ENCODE results near the gene DDI1.
"Not testable (repeated sequence)": the region's sequence is repeated elsewhere in the genome, so short reads cannot be mapped to it uniquely, and the experiment has no call there.

Gene DDI1

DNA sequence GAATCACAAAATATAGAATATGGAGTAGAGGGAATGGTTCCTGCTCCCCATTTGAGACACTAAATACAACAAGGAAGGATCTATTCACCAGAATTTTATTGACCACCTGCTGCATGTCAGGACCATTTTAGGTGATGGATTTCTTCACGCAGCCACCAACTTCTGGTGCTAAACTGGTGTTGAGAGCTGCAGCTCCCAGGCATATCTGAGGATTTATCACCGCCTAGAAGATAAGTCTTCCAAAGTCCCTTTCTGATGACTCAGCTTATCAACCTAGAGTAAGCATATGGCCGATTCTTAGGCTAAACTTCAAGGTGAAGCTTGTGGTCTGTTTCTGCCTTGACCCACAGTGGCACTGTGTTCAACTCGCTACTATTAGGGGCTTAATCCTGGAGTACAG lies 6.7 kb downstream of the DDI1 start:
- DNase-seq = no peak

DNA sequence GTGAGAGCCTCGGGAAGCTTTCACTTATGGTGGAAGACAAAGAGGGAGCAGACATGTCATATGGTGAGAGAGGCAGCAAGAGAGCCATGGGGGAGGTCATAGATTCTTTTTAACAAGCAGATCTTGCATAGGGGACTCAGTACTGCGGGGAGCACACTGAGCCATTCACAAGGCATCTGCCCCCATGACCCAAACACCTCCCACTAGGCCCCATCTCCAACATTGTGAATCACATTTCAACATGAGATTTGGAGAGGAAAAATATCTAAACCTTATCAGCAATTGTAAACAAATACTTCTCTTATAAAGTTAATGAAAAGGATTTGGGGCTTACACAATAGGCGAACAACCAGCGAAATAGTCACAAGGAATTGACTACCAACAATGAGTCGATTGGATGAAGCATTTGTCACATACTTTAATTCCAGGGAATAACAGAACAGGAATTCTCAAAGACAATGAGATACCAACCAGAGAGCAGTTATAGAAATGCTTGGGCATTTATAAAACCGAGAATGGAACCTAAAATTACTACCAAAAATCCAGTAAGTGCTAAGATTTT lies 7.3 kb downstream of the DDI1 start:
- no peak for DNase-seq

DNA sequence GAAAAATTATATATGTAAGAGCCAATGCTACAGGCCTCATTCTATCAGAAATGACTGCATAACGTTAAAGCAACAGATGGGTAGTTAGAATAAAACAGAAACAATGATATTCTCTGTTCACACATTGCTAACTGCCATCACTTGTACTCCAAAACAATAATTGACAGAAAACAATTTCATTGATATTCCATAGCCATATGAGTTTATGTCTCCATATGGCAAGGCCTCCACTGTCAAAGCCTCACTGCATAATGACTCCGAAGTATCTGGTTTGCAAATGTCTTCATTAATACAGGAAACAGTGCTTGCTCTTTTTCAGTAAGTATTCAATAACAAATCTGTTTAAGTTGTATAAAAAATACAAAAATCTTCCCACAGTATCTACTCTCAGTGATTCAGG lies 9.9 kb downstream of the DDI1 start:
- DNase-seq = no peak

DNA sequence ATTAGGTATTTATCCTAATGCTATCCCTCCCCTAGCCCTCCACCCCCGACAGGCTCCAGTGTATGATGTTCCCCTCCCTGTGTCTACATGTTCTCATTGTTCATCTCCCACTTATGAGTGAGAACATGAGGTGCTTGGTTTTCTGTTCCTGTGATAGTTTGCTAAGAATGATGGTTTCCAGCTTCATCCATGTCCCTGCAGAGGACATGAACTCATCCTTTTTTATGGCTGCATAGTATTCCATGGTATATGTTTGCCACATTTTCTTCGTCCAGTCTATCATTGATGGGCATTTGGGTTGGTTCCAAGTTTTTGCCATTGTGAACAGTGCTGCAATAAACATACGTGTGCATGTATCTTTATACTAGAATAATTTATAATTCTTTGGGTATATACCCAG lies 10.4 kb downstream of the DDI1 start:
- not testable (repeated sequence) for DNase-seq

DNA sequence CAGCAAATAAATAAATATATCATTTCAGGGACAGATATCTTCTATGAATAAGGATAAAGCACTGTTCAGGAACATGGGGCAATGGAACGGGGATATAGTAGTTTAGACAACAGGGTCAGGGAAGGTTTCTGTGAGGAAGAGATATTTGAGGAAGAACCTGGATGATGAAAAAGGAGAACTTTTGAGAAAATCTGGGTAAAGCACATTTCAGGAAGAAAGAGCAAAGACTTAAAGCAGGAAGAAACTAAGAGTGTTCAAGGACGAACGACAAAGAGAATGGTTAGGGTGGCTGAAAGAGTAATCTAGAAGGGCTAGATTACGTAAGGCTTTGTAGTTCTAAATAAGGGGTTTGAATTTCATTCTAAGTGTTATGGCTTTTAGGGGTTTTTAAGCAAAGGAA lies 12.7 kb downstream of the DDI1 start:
- DNase-seq = no peak

DNA sequence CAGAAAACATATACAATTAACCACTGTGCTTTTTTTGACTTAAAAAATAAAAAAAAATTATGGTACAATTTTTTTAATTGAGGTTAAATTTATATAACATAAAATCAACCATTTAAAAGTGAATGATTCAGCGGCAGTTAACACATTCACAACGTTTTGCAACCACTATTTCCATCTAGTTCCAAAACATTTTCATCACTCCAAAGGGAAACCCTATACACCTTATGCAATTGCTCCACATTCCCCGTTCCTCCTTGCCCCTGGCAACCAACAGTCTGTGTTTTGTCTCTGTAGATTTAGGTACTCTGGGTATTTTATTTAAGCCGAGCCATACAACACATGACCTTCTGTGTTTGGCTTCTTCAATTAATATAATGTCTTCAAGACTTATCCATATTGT lies 15.3 kb downstream of the DDI1 start:
- DNase-seq = no peak

DNA sequence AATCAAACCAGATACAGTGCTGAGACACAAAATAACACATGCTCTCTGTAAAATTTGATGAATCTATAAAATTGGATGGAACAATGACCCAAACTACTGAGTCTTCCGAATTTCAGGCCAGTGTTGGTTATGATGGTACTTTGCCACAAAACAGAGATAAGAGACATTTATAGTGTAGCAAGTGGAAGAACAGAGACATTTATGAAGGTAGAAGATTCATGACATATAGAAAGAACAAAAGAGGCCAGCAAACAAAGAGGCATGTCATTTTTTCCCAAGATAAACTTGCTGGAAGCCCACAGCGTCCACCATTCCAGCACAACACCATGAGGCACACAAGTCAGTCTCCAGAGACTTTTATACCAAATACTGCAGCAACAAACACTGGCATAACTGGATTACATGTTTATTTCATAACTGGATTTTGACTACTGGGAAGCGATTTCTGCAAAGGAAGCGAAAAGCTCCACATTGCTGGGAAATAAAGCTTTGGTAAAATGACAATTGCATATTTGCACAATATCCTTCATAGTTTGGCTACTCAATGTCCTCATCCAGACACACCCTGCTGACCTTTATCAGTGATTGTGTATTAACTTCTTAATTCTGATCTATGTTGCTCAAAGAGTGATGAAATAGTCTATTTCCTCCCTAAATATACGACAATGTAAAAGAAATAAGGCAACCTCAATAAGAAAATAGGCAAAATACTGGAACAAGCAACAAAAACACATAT lies 17.5 kb downstream of the DDI1 start:
- no peak for DNase-seq

DNA sequence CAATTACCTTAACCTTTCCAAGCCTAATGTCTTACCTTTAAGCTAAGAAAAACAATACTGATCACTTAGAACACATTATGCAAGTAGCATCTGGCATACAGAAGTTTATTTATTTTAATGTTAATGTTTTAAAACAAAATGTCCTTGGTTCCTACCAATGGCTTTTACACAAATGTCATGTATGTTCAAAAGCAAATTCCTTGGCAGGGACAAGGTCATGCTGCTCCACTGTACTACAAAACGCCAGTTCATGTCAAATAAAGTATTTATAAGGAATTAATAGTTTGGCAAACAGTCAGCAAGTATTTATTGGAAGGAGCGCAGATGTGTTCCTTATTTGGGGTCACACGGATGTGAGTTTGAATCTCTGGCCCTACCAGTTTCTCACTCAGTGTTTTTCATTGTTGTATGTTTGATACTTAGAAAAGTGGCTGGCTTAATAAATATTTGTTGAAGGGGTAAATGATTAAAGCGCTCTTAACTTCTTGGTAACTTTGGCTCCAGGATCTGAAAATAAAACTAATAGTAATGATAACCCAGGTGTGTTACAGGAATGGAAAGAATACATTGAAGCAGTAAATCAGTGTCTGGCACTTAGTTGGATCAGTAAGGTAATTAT lies 18.6 kb downstream of the DDI1 start:
- DNase-seq = no peak

DNA sequence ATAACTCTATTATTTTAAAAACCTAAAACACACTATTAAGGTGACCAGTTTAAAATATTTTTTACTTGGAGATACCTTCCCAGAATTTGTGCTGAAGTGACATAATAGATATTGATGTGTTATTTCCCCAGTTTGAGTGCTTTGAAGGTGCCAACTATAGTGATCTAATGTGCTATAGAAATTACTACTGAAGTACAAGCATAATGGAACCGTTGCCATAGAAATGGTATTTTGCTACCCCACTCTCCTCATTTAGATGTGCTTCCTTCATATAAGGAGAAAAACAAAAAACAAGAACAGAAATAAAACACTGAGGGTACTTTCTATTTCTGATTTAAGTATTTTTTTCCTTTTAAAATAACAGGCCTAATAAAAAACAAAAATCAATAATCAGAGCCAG lies 19.2 kb downstream of the DDI1 start:
- no peak for DNase-seq

DNA sequence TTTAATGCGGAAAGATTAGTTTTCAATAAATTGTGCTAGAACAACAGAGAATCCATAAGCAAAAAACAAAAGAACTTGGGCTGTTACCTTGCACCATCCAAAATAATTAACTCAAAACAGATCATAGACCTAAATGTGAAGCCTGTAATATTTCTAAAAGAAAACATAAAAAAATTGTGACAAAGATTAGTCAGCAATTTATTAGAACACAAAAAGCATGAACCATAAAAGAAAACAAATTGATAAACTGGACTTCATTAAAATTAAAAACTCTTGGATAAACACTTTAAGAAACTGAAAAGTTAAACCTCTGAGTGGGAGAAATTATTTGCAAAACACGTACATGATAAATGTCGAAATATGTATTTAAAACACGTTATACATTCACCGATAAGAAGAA lies 21.5 kb downstream of the DDI1 start:
- no peak for DNase-seq

DNA sequence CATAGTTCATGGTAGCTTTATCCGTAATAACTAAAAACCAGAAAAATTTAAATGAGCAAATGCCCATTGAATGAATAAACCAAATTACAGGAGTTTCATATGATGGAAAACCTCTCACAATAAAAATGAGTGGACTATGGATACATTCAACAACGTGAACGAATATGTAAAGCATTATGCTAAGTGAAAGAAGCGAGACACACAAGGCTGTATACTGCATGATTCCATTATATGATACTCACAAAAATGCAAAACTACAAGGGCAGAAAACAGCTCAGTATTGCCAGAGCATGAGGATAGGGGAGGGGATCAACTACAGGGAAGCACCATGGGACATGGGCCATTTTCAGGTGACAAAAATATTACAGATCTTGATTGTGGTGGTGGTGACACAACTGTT lies 22.2 kb downstream of the DDI1 start:
- DNase-seq = no peak

DNA sequence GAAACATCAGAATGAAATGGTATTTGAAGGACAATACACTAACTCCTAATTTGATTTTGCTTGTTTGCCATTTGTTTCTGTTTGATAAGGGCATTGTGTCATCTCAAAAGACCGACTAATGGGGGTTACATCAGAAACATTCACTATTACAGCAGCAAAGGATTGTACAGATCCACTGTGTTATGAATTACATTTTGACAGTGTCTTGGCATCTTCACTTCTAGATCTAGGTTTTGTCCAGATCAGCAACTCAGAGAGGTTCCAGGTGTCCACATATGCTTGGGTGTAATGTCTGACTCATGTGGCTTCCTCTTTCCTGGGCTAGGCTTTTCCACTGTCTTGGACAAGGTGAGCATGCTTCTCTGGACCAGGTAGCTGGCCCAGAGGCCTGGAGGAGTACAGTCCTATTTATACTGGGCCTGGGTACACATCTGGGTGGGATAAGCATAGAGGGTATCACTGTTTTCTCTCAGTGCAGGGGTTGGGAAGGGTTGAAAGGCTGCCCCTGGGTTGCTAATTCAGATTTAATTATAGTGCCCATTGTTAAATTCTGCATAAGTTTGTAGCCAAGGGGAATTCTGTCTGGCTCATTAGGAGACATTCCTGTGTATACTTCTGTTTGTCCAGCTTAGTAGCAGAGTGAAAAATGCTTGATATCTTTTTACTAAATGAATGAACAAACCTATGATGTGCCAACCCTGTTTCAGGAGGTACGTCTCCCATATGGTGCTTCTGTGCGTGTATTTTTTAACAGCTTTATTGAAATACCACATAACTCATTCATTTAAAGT lies 23.8 kb downstream of the DDI1 start:
- no peak for DNase-seq

DNA sequence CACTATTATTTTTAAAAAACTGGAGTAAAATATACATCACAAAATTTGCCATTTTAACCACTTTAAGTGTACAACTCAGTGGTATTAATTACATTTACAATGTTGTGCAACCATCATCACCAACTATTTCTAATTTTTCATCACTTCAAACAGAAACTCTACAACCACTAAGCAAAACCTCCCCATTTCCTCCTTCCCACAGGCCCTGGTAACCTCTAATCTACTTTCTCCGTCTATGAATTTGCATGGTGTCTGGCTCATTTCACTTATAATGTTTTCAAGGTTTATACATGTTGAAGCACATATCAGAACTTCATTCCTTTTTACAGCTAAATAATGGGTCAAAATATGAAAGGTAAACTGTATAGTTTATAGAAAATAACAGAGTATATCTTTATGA lies 24.4 kb downstream of the DDI1 start:
- DNase-seq = no peak

DNA sequence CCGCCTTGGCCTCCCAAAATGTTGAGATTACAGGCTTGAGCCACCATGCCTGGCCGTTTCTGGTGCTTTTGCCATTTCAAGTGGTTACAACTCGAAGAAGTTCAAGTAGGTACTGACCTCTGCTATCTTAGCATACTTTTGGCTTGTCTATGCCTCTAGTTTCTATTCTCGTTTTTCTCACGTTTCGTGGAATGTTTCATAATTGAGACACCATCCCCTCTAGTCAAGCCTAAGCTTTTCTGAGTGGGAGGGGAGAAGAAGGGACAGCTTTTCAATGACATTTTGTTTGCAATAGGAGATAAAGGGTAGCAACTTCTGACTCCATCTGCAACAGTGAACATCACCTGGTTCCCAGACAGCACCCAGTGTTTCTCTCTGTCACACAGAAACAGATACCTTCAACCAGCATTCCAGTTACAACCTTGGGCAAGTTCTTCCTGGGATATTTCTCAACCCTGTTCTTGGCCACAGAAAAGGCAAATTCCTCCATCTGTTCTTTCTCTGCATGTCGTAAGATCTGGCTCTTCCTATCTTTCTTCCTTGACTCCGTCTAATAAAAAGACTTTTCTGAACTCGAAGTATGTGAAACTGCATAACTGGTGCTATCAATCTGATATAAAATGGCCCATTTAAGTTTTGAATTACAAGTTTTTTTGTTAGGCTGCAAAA lies 25.5 kb downstream of the DDI1 start:
- DNase-seq = no peak

DNA sequence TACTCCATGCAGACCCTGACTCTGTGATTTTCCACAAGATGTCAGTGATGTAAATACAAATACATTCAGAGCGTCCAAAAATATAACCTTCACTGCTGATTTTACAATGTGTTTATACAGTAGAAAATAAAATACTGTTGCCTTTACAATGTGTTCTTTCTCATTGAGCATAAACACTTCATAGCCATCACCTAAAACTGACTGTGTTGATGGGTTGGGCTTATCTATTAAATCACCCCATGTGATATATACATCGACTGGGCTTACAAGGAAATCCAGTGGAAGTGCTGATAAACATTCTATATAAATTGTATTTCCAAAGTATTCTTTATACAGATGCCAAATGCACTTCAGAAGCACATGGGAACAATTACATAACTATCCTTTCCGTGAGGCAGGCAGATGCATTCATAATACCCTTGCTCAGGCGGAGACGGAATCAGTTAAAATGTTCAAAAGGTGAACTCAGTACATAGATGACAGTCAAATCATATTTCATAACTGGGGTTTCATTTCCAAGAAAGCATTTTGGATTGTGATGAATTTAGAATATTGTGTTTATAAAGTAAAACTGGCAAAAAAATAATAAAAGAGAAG lies 27.7 kb downstream of the DDI1 start:
- DNase-seq = no peak

DNA sequence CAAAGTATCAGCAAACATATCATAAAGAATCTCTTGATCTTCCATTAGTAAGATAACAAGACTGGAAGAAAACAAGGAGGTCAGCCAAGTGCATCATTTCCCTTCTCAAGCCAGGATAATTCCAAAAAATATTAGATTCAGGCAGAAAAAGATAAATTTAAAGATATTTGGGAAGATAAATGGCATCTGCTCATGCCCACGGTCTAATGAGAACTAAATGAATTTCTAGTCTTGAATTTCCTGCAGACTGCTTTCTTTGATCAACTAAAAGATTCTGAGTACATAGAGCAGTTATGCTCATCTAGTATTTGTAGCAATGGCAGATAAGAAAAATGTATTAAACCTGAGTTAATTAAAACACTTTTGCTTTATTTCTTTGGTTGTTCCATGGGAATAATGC lies 31.1 kb downstream of the DDI1 start:
- no peak for DNase-seq

DNA sequence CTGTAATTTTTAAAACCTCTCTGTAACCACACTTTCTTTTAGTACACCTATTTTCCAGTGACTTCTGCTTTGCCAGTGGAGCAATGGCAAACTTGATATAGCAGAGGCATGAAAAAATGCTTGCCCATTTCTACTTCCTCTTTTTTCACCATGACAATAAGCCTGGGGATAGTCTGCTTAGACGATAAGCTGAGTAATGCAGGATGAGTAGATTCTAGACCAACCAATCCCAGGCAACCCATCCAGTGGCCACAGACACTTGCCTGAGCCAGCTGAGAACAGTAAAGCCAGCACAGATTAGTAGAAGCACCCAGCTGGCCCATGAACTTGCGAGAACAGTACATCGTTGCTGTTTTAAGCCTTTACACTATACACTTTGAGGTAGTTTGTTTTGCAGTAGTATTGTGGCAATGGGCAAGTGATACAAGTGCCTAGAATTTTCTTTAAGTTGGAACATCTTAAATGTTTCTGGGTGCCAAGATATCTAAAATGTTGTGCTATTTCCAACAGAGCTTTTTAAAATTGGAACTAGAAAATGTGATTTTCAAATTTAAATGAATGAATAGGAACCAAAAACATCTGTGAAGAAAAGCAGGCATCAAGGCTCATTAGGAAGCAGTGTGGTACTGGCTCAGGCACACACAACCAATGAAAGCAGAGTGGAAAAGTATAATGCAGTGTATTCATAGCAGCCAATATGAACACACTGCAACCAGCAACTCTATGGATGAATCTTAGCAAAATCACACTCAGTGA lies 37.7 kb downstream of the DDI1 start:
- no peak for DNase-seq

DNA sequence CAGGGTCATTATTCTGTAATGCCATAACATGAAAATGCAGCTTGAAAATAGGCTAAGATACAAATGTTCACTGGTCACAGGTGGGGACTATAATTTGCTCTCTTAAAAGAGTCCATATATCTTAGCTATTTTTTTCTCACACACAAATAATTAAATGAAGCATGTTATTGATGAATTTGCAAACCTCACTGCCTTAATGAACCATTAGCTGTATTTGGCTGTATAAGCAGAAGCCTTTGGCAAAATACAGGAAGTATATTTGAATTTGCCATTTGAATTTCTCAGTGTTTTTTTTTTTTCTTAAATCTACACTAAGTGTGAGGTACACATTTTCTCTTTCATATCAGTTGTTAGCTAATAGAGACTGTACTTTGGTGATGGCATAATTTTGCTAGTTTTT lies 38.7 kb downstream of the DDI1 start:
- no peak for DNase-seq

DNA sequence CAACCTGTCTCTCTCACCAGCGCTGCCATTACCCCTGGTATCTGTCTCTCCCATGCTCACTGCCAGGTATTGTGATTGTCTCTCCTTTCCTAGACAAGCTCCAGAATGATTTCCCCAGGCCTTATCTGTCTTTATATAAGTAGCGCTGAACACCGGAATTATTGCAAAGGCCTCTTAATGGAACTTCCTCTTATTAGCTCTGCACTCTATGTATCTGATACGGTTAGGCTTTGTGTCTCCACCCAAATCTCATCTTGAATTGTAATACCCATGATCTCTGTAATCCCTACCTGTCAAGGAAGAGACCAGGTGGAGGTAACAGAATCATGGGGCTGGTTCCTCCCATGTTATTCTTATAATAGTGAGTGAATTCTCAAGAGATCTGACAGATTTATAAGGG lies 39.3 kb downstream of the DDI1 start:
- DNase-seq = no peak

DNA sequence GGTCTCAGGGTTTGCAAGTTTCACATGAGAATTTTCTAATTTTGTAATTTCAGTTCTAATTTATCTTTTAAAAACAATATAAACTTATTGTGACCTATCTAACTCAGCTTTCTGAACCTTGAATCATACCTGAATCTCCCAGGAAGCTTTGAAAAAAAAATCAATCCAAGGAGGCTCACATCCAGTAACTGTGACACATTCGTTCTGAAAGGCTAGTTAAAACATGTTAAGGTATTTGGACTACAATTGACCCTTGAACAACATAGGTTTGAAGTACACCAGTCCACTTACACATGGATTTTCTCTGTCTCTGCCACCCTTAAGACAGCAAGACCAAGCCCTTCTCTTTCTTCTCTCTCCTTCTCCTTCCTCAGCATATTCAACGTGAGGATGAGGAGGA lies 40.0 kb downstream of the DDI1 start:
- DNase-seq = no peak

DNA sequence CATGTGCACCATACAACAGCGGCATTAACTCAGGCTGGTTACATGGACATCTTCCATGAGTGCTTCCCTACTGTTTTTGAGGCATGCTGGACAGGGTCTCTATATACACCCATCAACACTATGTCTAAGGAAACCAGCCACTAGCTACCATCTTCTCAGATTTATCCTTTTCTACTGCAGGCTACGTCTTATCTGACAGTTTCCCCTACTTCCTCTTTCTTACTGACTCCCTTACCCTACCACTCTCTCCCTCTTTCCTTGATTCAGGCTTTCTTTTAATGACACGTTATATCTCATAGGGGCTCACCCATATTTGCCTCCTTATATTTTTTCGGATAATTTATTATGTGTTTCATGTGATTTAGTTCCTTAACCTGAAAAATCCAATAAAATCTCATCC lies 41.8 kb downstream of the DDI1 start:
- no peak for DNase-seq

DNA sequence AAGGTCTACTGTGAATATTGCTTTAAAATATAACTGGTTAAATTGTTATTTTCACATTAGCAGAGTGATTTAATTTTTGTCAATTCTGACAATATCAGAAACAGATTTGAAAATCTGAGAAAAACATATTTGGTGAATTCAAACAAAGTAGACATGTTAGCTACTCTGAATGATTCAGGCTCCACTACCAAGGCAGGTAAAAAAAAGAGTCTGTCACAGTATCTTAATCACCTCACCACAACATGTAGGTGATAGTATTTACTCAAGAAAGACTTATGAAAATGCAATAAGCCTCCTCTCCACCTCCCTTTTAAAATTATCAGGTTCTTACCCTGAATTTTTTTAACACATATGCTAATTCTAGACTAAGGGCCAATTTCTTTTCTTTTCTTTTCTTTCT lies 42.6 kb downstream of the DDI1 start:
- no peak for DNase-seq
